K562 (cell line): ENCODE measurements around the gene MXD3. TPM values are rescaled to one million over a fixed set of nuclear protein-coding genes. Genes with fewer than 3 reads are reported as not detected.

Experiments used
- ARID1B ChIP-seq: fragments of 450-650 bp; IDR thresholded peaks from 2 replicates; pipeline ENCODE4 v1.6.1; 2016; ENCODE audit warnings: antibody characterized with exemption, mild to moderate bottlenecking, inconsistent platforms
- CTBP1 ChIP-seq: fragments of 450-650 bp; IDR thresholded peaks from 2 replicates; pipeline ENCODE4 v1.6.1; 2016; ENCODE audit warnings: borderline replicate concordance
- EP400 ChIP-seq: fragments of 450-650 bp; IDR thresholded peaks from 2 replicates; pipeline ENCODE4 v1.6.1; 2017; ENCODE audit warnings: antibody characterized with exemption, mild to moderate bottlenecking, moderate library complexity
- HDAC2 ChIP-seq: fragments of 450-650 bp; IDR thresholded peaks from 2 replicates; pipeline ENCODE4 v1.6.1; 2016; ENCODE audit warnings: mild to moderate bottlenecking
- HDGF ChIP-seq: fragments of 450-650 bp; IDR thresholded peaks from 2 replicates; pipeline ENCODE4 v1.6.1; 2016
- MECOM ChIP-seq: fragments of 250-450 bp; sonication (Bioruptor Pico); IDR thresholded peaks from 2 replicates; pipeline ENCODE4 v1.8.0; 2022; ENCODE audit warnings: inconsistent platforms
- NONO ChIP-seq, 2 experiments: fragments of 200-400 bp in 1 of 2; fragments of 450-650 bp in 1 of 2; formaldehyde crosslinking in 1 of 2; IDR thresholded peaks; 2 replicates each; pipeline ENCODE4 v1.6.1; 2017; ENCODE audit warnings: low read depth in 2 of 2, mild to moderate bottlenecking in 2 of 2, moderate library complexity in 2 of 2, low read length in 1 of 2
- NUFIP1 ChIP-seq: fragments of 450-650 bp; IDR thresholded peaks from 2 replicates; pipeline ENCODE4 v1.6.1; 2018; ENCODE audit not compliant: partially characterized antibody
- RAD21 ChIP-seq, 2 experiments: fragments of 250-450 bp in 1 of 2; fragments of 450-650 bp in 1 of 2; sonication (Bioruptor Pico) in 1 of 2; formaldehyde crosslinking in 1 of 2; IDR thresholded peaks in 1 of 2; conservative IDR thresholded peaks in 1 of 2; 2 replicates each; pipeline versions ENCODE4 v1.4.0 to v1.8.0; 2020 to 2022; ENCODE audit warnings: mild to moderate bottlenecking in 2 of 2, moderate library complexity in 1 of 2
- RBFOX2 ChIP-seq: fragments of 200-400 bp; formaldehyde crosslinking; IDR thresholded peaks from 2 replicates; pipeline ENCODE4 v1.6.1; 2017; ENCODE audit warnings: low read depth, mild to moderate bottlenecking, low read length, moderate library complexity
- RCOR1 ChIP-seq, 2 experiments: IDR thresholded peaks; 2 replicates each; pipeline ENCODE4 v1.6.1; 2012; ENCODE audit warnings: low read depth in 2 of 2, low read length in 2 of 2, borderline replicate concordance in 1 of 2, improper control_type of control experiment in 1 of 2
- SOX6 ChIP-seq: fragments of 450-650 bp; IDR thresholded peaks from 2 replicates; pipeline ENCODE4 v1.6.1; 2014; ENCODE audit warnings: mild to moderate bottlenecking
- SUPT5H ChIP-seq: fragments of 450-650 bp; IDR thresholded peaks from 2 replicates; pipeline ENCODE4 v1.6.1; 2016
- TAF1 ChIP-seq: IDR thresholded peaks from 2 replicates; pipeline ENCODE4 v1.6.1; 2011; ENCODE audit warnings: mild to moderate bottlenecking, low read length, moderate library complexity; ENCODE audit not compliant: insufficient read depth, control insufficient read depth, severe bottlenecking; ENCODE audit errors: extremely low read depth
- XRCC4 ChIP-seq: IDR thresholded peaks from one replicate; pipeline ENCODE4 v1.6.1; 2011; ENCODE audit not compliant: insufficient read depth, insufficient read length; ENCODE audit errors: extremely low read depth
- YY1 ChIP-seq, 3 experiments: IDR thresholded peaks; 2 replicates each; pipeline ENCODE4 v1.6.1; 2011; ENCODE audit warnings: low read length in 2 of 3, mild to moderate bottlenecking in 2 of 3, moderate library complexity in 2 of 3, borderline replicate concordance in 1 of 3, control low read depth in 1 of 3, low read depth in 1 of 3; ENCODE audit not compliant: insufficient read depth in 3 of 3, insufficient replicate concordance in 2 of 3, control insufficient read depth in 1 of 3, insufficient read length in 1 of 3; ENCODE audit errors: extremely low read depth in 1 of 3
- polyA plus RNA-seq, 8 experiments: library from polyadenylated mRNA; depleted of rRNA in 4 of 8; stranded (reverse) in 5 of 8; unstranded in 3 of 8; fragments of >200 nt; fragmentation: Nextera tagmentation in 2 of 8; fragmentation: Illumina TruSeq in 1 of 8; extraction: Ambion mirVana in 2 of 8; extraction: Trizol in 1 of 8; gene quantifications; 2 replicates each; pipeline versions ENCODE4 v1.2.1 to v1.2.3, GENCODE V29; 2011 to 2014; ENCODE audit warnings: inconsistent platforms in 1 of 8, missing spikeins in 1 of 8
- total RNA-seq, 7 experiments: library from RNA; depleted of rRNA in 6 of 7; stranded (reverse); fragments of >200 nt in 6 of 7; fragmentation: Illumina TruSeq in 2 of 7; extraction: Trizol in 2 of 7; gene quantifications; 2 replicates each; pipeline versions ENCODE4 v1.2.1 to v1.2.3, GENCODE V29; 2011 to 2021; ENCODE audit warnings: low replicate concordance in 1 of 7
- TF ChIP-seq, protein P1 (sequence below): fragments of 450-650 bp; IDR thresholded peaks from 2 replicates; pipeline ENCODE4 v1.7.1; 2018; ENCODE audit warnings: mild to moderate bottlenecking, low read depth; ENCODE audit not compliant: partially characterized antibody
- TF ChIP-seq, protein P2 (sequence below): fragments of 150-350 bp; IDR thresholded peaks from 2 replicates; pipeline ENCODE4 v1.6.1; 2014; ENCODE audit warnings: low read depth, mild to moderate bottlenecking, low read length, borderline replicate concordance
- TF ChIP-seq, protein P3 (sequence below): IDR thresholded peaks from 2 replicates; pipeline ENCODE4 v1.6.1; 2011; ENCODE audit warnings: borderline replicate concordance, low read depth, mild to moderate bottlenecking, moderate library complexity, low read length; ENCODE audit not compliant: insufficient read depth, poor library complexity, severe bottlenecking

Gene MXD3
- total and polyA plus RNA-seq, 9 of the 15 experiments (the other 6 are each of a cell fraction or from before 2014, with no cell fraction given), result 0.28 to 24.8 (median 4.5) TPM

DNA sequence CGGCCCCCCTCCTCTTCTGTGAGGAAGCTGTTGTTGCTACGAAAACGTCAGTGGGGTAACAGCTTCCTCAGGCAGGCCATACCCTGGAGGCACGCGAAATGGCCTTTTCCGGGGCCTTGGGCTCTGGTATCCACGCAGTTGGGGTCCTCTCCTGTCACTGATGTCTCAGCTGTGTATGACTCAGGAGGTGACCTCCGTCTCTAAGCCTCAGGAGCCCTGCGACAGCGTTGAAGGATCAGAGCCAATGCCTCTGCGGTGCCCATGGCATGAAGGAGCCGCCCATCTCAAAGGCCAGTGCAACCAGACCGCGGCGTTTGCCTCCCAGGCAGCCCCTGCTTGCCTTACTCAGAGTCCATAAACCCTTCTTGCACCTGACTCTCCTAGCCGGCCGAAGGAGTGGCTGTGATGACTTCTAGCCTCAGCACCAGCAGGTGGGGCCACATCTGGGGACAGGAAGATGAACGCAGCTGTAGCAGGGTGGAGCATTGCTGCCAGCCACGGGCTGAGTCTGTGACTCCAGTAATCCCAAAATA, 1.0 kb upstream of the MXD3 start (continued):
- no peak for TF ChIP-seq HDAC2
- peak; percentile 8 for TF ChIP-seq TAF1
- TF ChIP-seq NONO (IDR thresholded peaks at IDR 0.05; ENCODE audit: low read depth in 2 of 2, low read length in 1 of 2), result 0 out of 4 replicates have a peak, but pooled peaks of 1 of the 2 experiments have one; percentile 14
- no peak for TF ChIP-seq XRCC4
- TF ChIP-seq NUFIP1, result no peak
- TF ChIP-seq, protein P1, sequence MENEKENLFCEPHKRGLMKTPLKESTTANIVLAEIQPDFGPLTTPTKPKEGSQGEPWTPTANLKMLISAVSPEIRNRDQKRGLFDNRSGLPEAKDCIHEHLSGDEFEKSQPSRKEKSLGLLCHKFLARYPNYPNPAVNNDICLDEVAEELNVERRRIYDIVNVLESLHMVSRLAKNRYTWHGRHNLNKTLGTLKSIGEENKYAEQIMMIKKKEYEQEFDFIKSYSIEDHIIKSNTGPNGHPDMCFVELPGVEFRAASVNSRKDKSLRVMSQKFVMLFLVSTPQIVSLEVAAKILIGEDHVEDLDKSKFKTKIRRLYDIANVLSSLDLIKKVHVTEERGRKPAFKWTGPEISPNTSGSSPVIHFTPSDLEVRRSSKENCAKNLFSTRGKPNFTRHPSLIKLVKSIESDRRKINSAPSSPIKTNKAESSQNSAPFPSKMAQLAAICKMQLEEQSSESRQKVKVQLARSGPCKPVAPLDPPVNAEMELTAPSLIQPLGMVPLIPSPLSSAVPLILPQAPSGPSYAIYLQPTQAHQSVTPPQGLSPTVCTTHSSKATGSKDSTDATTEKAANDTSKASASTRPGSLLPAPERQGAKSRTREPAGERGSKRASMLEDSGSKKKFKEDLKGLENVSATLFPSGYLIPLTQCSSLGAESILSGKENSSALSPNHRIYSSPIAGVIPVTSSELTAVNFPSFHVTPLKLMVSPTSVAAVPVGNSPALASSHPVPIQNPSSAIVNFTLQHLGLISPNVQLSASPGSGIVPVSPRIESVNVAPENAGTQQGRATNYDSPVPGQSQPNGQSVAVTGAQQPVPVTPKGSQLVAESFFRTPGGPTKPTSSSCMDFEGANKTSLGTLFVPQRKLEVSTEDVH, result peak; percentile 9
- TF ChIP-seq SUPT5H, result peak; percentile 15
- no peak for TF ChIP-seq SOX6
- TF ChIP-seq, protein P2, sequence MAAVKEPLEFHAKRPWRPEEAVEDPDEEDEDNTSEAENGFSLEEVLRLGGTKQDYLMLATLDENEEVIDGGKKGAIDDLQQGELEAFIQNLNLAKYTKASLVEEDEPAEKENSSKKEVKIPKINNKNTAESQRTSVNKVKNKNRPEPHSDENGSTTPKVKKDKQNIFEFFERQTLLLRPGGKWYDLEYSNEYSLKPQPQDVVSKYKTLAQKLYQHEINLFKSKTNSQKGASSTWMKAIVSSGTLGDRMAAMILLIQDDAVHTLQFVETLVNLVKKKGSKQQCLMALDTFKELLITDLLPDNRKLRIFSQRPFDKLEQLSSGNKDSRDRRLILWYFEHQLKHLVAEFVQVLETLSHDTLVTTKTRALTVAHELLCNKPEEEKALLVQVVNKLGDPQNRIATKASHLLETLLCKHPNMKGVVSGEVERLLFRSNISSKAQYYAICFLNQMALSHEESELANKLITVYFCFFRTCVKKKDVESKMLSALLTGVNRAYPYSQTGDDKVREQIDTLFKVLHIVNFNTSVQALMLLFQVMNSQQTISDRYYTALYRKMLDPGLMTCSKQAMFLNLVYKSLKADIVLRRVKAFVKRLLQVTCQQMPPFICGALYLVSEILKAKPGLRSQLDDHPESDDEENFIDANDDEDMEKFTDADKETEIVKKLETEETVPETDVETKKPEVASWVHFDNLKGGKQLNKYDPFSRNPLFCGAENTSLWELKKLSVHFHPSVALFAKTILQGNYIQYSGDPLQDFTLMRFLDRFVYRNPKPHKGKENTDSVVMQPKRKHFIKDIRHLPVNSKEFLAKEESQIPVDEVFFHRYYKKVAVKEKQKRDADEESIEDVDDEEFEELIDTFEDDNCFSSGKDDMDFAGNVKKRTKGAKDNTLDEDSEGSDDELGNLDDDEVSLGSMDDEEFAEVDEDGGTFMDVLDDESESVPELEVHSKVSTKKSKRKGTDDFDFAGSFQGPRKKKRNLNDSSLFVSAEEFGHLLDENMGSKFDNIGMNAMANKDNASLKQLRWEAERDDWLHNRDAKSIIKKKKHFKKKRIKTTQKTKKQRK, result no peak
- TF ChIP-seq EP400, result no peak
- peak in 1 of 2 experiments; percentile 72; a peak in 2 of 4 replicates for TF ChIP-seq RCOR1 (IDR thresholded peaks at IDR 0.05; ENCODE audit: borderline replicate concordance in 1 of 2, low read depth in 2 of 2, low read length in 2 of 2)
- TF ChIP-seq MECOM (CRISPR knock-in tag), result 0 out of 2 replicates have a peak, but pooled peaks have one; percentile 7
- TF ChIP-seq ARID1B, result peak; percentile 29
- TF ChIP-seq RBFOX2, result peak; percentile 20
- TF ChIP-seq CTBP1, result peak; percentile 91
- peak in 1 of 3 experiments; percentile 21 for TF ChIP-seq YY1 (IDR thresholded peaks at IDR 0.05; ENCODE audit: borderline replicate concordance in 1 of 3, control insufficient read depth in 1 of 3, extremely low read depth in 1 of 3, insufficient read depth in 3 of 3, insufficient read length in 1 of 3, insufficient replicate concordance in 2 of 3, low read depth in 1 of 3, low read length in 2 of 3)
- TF ChIP-seq RAD21 (CRISPR knock-in tag; conservative IDR thresholded peaks at IDR 0.05 in 1 of 2, IDR thresholded peaks at IDR 0.05 in 1 of 2), result peak in 1 of 2 experiments; percentile 30; a peak in 1 of 4 replicates
- TF ChIP-seq HDGF, result 0 out of 2 replicates have a peak, but pooled peaks have one; percentile 45
- TF ChIP-seq, protein P3, sequence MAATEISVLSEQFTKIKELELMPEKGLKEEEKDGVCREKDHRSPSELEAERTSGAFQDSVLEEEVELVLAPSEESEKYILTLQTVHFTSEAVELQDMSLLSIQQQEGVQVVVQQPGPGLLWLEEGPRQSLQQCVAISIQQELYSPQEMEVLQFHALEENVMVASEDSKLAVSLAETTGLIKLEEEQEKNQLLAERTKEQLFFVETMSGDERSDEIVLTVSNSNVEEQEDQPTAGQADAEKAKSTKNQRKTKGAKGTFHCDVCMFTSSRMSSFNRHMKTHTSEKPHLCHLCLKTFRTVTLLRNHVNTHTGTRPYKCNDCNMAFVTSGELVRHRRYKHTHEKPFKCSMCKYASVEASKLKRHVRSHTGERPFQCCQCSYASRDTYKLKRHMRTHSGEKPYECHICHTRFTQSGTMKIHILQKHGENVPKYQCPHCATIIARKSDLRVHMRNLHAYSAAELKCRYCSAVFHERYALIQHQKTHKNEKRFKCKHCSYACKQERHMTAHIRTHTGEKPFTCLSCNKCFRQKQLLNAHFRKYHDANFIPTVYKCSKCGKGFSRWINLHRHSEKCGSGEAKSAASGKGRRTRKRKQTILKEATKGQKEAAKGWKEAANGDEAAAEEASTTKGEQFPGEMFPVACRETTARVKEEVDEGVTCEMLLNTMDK, result peak; percentile 75
